GM12891 (cell line): ENCODE results near the gene LRRC10.

Source experiments
- POLR2A ChIP-seq: IDR thresholded peaks from 2 replicates; pipeline ENCODE4 v1.6.1; 2011; ENCODE audit warnings: low read depth, low read length, control low read depth
- POLR2AphosphoS5 ChIP-seq: IDR thresholded peaks from 2 replicates; pipeline ENCODE4 v1.6.1; 2011; ENCODE audit warnings: low read depth, low read length, control low read depth
- POU2F2 ChIP-seq: IDR thresholded peaks from 2 replicates; pipeline ENCODE4 v1.6.1; 2011; ENCODE audit warnings: low read depth, mild to moderate bottlenecking, control low read depth, low read length, moderate library complexity
- SPI1 ChIP-seq: IDR thresholded peaks from 2 replicates; pipeline ENCODE4 v1.6.1; 2011; ENCODE audit warnings: low read depth, low read length, control low read depth
- TAF1 ChIP-seq: IDR thresholded peaks from 2 replicates; pipeline ENCODE4 v1.6.1; 2011; ENCODE audit warnings: low read depth, low read length, control low read depth

DNA sequence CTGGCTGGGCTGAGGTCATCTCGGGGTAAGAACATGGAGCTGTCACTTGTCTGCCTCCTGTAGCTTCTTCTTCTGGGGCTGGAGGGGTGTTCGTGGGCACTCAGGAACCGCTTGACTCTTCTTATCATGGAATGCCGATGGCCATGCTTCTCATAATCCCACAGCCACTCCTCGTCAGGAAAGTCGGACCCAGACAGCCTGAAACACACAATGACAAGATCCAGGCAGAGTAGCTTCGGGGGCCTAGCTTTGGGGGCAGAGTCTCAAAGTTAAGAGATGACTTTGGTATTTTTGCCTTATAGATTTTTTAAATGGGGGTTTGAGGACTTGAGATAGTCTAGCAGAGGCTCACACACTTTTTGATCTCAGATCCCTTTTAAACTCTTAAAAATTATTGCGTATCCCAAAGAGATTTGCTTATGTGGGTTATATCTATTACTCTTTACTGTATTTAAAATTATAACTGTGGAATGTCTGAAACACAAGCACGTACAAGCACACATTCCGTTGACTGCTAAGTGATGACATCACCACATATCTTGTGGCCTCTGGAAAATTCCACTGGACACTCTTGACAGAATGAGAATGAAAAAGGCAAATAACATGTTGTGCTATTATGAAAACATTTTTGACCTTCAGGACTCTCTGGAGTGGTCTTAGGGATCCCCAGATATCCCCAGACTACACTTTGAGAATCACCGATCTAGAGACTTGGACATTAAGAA is 45.1 kb upstream of the LRRC10 start:
- TF ChIP-seq POU2F2 (no peak), POLR2AphosphoS5 (no peak), TAF1 (no peak), SPI1 (no peak), POLR2A (no peak)
